Panc1 (cell line): ENCODE measurements around the gene UVSSA. TPM values are rescaled to one million over a fixed set of nuclear protein-coding genes. Genes with fewer than 3 reads are reported as not detected.

ENCODE experiments used
- ATAC-seq: fragments of 200-7000 bp; cut with Tn5 transposase; 2 replicates; pipeline ENCODE4 v1.9.1; 2020; ENCODE audit warnings: mild to moderate bottlenecking, moderate library complexity
- BruUV-seq: library from RNA; stranded (reverse); fragments of 400-500 nt; replicated peaks from 2 replicates; lab custom pipeline; 2021; lab: Mats Ljungman, UMichigan
- CTCF ChIA-PET: fragments of 300-600 bp; sonication (Branson Sonifier 250); formaldehyde crosslinking; loops from one replicate; lab custom pipeline; 2022; ENCODE audit warnings: antibody characterized with exemption; lab: Charles Lee
- POLR2A ChIA-PET: fragments of 300-600 bp; sonication (Branson Sonifier 250); formaldehyde crosslinking; loops from one replicate; lab custom pipeline; 2022; ENCODE audit warnings: antibody characterized with exemption; lab: Charles Lee
- DNase-seq: peaks from one replicate; pipeline ENCODE4 v3.0.0-alpha.2; 2010; ENCODE audit warnings: low read depth, low spot score
- H3K27ac ChIP-seq: 2 replicates; pipeline ENCODE4 v1.5.1; 2011; ENCODE audit warnings: mild to moderate bottlenecking, low read length, inconsistent platforms
- H3K27me3 ChIP-seq: fragments of 200-500 bp; sonication (Bioruptor generic); 2 replicates; pipeline ENCODE4 v1.6.0; 2014; ENCODE audit warnings: low read length, inconsistent platforms; ENCODE audit not compliant: control insufficient read depth, insufficient read depth
- H3K36me3 ChIP-seq: fragments of 200-500 bp; sonication (Bioruptor generic); 2 replicates; pipeline ENCODE4 v1.5.1; 2014; ENCODE audit warnings: inconsistent platforms, mild to moderate bottlenecking, low read length, moderate library complexity; ENCODE audit not compliant: control insufficient read depth, insufficient read depth
- H3K4me1 ChIP-seq: 2 replicates; pipeline ENCODE4 v1.5.1; 2011; ENCODE audit warnings: inconsistent platforms, mild to moderate bottlenecking, low read length, moderate library complexity; ENCODE audit not compliant: control insufficient read depth, insufficient read depth
- H3K4me3 ChIP-seq, 2 experiments: 2 replicates each; pipeline ENCODE4 v1.5.1; 2011 to 2012; ENCODE audit warnings: low read depth in 2 of 2, low read length in 2 of 2, mild to moderate bottlenecking in 2 of 2, inconsistent platforms in 1 of 2, moderate library complexity in 1 of 2
- H3K9me3 ChIP-seq: fragments of 200-500 bp; sonication (Bioruptor generic); 2 replicates; pipeline ENCODE4 v1.5.1; 2014; ENCODE audit warnings: low read depth, mild to moderate bottlenecking, inconsistent platforms, low read length, moderate library complexity; ENCODE audit not compliant: control insufficient read depth, insufficient read depth
- CTCF ChIP-seq: fragments of 450-650 bp; IDR thresholded peaks from 2 replicates; pipeline ENCODE4 v1.5.1; 2017; ENCODE audit warnings: mild to moderate bottlenecking
- POLR2AphosphoS5 ChIP-seq: IDR thresholded peaks from 2 replicates; pipeline ENCODE4 v1.6.1; 2012; ENCODE audit warnings: mild to moderate bottlenecking, low read depth, low read length, moderate library complexity
- REST ChIP-seq, 2 experiments: IDR thresholded peaks; 2 replicates each; pipeline ENCODE4 v1.6.1; 2011 to 2012; ENCODE audit warnings: low read depth in 2 of 2, control low read depth in 1 of 2, low read length in 1 of 2, mild to moderate bottlenecking in 1 of 2, moderate library complexity in 1 of 2; ENCODE audit not compliant: insufficient read depth in 1 of 2
- SIN3A ChIP-seq: IDR thresholded peaks from 2 replicates; pipeline ENCODE4 v1.6.1; 2012; ENCODE audit warnings: low read depth, mild to moderate bottlenecking, low read length, moderate library complexity, borderline replicate concordance; ENCODE audit not compliant: insufficient read depth
- TCF7L2 ChIP-seq: IDR thresholded peaks from 2 replicates; pipeline ENCODE4 v1.6.1; 2011; ENCODE audit warnings: mild to moderate bottlenecking, low read depth, low read length, inconsistent platforms
- in situ Hi-C: cut with HindIII; loops from 2 replicates; pipeline ENCODE4 v1.10.0; 2016; ENCODE audit warnings: low sequenced_read_pairs, low pct_unique_long_range_greater_than_20kb
- intact Hi-C: fragments of 100-400 bp; cut with micrococcal nuclease; formaldehyde crosslinking; loops from one replicate; pipeline ENCODE4 v1.10.0; 2022; ENCODE audit not compliant: unreplicated experiment
- total RNA-seq: library from RNA; stranded (reverse); gene quantifications from one replicate; pipeline ENCODE4 v1.2.1, GENCODE V29; 2021; ENCODE audit not compliant: unreplicated experiment

UVSSA gene
- total RNA-seq, 1 experiment from 2014 or later, result 23.4 TPM

GRCh38 chr4:1410491-1411325, 63.7 kb downstream of the UVSSA start:
- Histone ChIP-seq H3K9me3 (no peaks in the 10 kb centered on the region), H3K27me3 (no peaks in the 10 kb centered on the region), H3K27ac (no peak overlapping the region), H3K36me3 (no peaks in the 10 kb centered on the region), H3K4me1 (no peaks in the 10 kb centered on the region), H3K4me3 (no peak overlapping the region)
- CTCF ChIA-PET, result no interaction called here
- POLR2A ChIA-PET, result no interaction called here
- TF ChIP-seq CTCF (no peak), POLR2AphosphoS5 (no peak), SIN3A (peak; percentile 77; the same call in 1 of the 2 replicates), REST (IDR thresholded peaks at IDR 0.05; ENCODE audit: insufficient read depth in 1 of 2, low read depth in 2 of 2, low read length in 1 of 2) (peak; percentile 97 to 99)
- in situ Hi-C loops (no loop called here), intact Hi-C loops (no loop called here)
- no TSS peak for BruUV-seq
- DNase-seq, result no peak
- ATAC-seq, result no peak; the same call in 1 of the 2 replicates

GRCh38 chr4:1411436-1412375, 64.7 kb downstream of the UVSSA start:
- Histone ChIP-seq H3K27me3 (no peaks in the 10 kb centered on the region), H3K27ac (no peak overlapping the region), H3K4me3 (no peak overlapping the region), H3K9me3 (no peaks in the 10 kb centered on the region), H3K4me1 (no peaks in the 10 kb centered on the region), H3K36me3 (no peaks in the 10 kb centered on the region)
- in situ Hi-C loops (no loop called here), intact Hi-C loops (no loop called here)
- no TSS peak for BruUV-seq
- ATAC-seq, result peak; percentile 58
- POLR2A ChIA-PET, result no interaction called here
- TF ChIP-seq REST (IDR thresholded peaks at IDR 0.05; ENCODE audit: insufficient read depth in 1 of 2, low read depth in 2 of 2, low read length in 1 of 2) (no peak), POLR2AphosphoS5 (no peak), SIN3A (no peak), TCF7L2 (no peak), CTCF (no peak; the same call in 1 of the 2 replicates)
- CTCF ChIA-PET, result no interaction called here
- no peak for DNase-seq
